Activated effector memory CD4-positive, alpha-beta T cell treated with anti-CD3 and anti-CD28 coated beads, Interleukin-2, amount 50 U/mL, for 16 hours (primary cell): ENCODE measurements around the gene FBXL19.

ENCODE experiments used
- DNase-seq: peaks from one replicate; pipeline ENCODE4 v3.0.0-alpha.2; 2020

Gene FBXL19

DNA sequence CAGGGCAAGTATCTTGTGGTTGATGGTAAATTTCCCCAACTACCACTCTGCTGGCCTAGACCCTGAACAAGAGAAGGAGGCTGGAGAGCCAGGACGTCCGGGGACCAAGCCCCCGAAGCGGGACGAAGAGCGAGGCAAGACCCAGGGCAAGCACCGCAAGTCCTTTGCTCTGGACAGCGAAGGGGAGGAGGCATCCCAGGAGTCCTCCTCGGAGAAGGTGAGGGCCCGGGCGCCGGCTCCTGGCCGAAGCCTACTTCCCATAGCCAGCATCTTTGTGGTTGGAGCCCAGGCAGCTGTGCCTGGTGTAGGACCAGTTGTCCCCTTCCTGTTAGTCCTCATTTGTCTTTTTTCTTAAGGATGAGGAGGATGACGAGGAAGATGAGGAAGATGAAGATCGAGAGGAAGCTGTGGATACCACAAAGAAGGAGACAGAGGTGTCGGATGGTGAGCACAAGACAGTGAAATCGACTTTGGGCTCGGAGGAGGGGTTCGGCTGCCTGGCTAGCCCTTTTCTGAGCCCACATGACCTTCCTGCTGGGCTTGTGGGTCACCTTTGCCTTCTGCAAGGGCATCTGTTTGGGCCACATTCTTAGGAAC, 46.0 kb downstream of the FBXL19 start:
- no peak for DNase-seq

DNA sequence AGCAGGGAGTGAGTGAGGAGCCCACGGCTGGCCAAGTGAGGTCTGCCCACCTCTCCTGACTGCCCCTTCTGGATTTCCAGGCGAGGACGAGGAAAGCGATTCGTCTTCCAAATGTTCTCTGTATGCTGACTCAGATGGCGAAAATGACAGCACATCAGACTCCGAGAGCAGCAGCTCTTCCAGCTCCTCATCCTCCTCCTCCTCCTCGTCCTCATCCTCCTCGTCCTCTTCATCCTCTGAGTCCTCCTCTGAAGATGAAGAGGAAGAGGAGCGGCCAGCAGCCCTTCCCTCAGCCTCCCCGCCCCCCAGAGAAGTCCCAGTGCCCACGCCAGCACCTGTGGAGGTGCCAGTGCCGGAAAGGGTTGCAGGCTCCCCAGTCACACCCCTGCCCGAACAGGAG, 47.9 kb downstream of the FBXL19 start:
- no peak for DNase-seq

DNA sequence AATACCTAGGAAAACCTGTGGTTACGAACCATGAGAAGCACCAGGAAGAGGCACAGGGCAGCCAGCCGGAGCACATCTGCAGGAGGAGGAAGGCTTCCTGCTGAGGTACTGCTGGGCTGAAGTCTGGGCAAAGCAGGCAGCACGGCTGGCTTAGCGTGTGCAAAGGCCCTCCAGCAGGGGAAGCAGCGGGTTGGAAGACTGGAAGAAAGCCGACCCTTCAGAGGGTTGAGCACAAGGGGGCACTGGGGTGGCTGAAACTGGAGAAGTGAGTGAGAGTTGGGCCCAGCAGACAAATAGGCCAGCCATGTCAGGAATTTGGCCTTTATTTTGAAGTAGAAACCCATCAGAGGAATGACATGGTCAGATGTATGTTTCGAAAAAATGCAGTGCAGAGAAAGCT, 49.5 kb downstream of the FBXL19 start:
- DNase-seq, result no peak

- DNase-seq, result no peak
Observed at GRCh38 chr16:30974348-30974747, 51.0 kb downstream of the FBXL19 start.

GRCh38 chr16:30976486-30976885, 53.1 kb downstream of the FBXL19 start:
- no peak for DNase-seq

DNA sequence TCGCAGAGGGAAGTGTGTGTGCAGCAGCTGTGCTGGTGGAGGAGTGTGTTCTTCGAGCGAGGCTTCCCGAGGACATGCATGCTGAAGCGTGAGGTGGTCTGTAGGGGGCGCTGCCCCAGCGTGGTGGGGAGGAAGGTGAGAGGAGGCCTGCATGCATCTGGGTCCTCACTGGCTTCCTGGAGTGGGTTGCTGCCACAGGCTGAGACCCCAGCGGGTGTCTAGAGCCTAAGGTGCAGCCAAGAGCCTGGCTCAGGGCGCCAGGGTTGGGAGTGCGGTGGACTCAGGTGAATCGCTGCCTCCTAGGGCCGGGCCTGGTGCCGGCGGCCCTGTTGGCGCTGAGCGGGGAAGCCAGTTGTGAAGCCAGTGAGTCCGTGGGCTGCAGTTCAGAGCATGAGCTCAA, 54.1 kb downstream of the FBXL19 start:
- DNase-seq, result no peak

- no peak for DNase-seq
Observed at GRCh38 chr16:30979170-30980022, 56.0 kb downstream of the FBXL19 start.

- DNase-seq, result no peak
Observed at GRCh38 chr16:30980023-30980371, 56.6 kb downstream of the FBXL19 start.

DNA sequence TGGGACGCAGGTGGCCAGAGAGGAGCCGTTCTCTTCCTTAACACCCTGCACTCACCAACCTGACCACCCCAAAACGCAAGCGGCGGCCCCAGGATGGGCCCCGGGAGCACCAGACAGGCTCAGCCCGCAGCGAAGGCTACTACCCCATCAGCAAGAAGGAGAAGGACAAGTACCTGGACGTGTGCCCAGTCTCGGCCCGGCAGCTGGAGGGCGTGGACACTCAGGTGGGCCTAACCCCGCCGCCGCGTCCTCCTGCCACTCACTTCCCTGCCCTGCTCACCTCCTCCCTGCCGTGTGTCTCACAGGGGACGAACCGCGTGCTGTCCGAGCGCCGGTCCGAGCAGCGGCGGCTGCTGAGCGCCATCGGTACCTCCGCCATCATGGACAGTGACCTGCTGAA, 57.1 kb downstream of the FBXL19 start:
- DNase-seq, result no peak

DNA sequence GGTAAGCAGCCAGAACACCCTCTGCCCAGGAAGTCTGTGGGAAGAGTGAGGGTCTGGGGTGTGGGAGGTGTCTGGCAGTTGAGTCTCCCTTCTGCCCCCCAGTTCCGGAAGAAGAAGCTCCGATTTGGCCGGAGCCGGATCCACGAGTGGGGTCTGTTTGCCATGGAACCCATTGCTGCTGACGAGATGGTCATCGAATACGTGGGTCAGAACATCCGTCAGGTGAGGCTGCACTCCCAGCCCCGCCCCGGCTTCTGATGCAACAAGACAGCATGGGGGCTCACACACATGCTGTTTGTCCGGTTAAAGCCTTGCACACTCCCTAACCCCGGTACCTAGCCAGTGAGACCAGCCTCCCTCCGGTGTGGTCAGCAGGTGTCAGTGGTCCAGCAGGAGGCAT, 57.6 kb downstream of the FBXL19 start:
- DNase-seq, result no peak

- no peak for DNase-seq
Observed at GRCh38 chr16:30982548-30983288, 59.3 kb downstream of the FBXL19 start.

DNA sequence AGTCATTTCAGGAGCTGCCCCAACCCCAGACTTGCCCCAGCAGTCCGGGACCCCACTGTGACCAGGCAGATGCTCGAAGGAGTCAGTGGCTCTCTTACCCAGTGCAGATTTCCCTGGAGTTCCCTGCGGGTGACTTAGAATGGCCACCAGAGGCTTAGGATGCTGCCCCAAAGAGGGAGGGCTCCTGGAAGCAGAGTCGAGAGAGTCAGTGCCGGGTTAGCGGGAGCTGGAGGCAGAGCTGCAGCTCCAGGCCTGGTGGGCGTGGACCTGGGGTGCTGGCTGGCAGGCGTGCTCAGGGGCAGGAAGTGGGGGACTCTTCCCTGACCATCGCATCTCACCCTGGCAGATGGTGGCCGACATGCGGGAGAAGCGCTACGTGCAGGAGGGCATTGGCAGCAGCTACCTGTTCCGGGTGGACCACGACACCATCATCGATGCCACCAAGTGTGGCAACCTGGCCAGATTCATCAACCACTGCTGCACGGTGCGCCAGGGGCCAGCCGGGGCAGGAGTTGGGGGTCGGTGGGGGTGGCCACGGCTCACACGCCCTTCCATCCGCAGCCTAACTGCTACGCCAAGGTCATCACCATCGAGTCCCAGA, 60.0 kb downstream of the FBXL19 start:
- DNase-seq, result no peak

GRCh38 chr16:30983898-30984610, 60.7 kb downstream of the FBXL19 start:
- no peak for DNase-seq

DNA sequence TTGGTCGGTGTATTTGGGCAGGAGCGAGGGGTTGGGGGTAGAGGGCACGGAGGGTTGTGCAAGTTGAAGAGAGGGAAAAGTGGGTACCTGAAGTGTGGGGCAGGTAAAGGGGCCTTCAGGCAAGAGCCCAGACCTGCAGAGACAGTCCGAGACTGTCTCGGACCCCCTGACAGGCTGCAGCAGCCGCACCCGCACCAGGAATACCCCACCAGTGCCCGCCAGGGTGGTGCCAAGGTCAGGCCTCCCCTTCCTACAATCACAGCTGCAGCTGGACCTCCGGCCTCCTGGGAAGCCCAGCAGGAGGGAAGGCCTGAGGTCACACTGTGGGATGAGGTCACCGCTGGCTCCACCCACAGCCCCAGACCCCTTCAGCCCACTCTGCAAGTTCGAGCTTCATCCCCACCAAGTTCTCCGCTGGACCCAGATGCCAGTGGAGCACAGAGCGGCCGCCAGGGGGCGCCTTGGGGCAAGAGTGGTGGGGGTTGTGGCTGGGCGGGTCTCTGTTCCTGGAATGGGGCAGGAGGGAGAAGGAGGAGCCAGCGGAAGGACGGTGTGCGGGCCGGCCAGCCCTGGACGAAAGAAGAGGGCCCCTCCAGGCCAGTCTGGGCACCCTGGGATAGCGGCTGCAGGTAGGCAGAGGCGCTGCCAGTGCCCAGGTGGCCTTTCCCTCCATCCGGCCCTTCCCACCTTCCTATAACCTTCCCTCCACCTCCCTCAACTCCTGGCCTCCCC, 61.5 kb downstream of the FBXL19 start, which contains the start of gene HSD3B7:
Gene HSD3B7 (plus strand): TSS at position 539 of the 732 bp plus-strand sequence. CDS start 452 bp downstream, outside the sequence.
- DNase-seq, result peak; percentile 93

- DNase-seq, result no peak
Observed at GRCh38 chr16:30985401-30986128, 62.2 kb downstream of the FBXL19 start.

DNA sequence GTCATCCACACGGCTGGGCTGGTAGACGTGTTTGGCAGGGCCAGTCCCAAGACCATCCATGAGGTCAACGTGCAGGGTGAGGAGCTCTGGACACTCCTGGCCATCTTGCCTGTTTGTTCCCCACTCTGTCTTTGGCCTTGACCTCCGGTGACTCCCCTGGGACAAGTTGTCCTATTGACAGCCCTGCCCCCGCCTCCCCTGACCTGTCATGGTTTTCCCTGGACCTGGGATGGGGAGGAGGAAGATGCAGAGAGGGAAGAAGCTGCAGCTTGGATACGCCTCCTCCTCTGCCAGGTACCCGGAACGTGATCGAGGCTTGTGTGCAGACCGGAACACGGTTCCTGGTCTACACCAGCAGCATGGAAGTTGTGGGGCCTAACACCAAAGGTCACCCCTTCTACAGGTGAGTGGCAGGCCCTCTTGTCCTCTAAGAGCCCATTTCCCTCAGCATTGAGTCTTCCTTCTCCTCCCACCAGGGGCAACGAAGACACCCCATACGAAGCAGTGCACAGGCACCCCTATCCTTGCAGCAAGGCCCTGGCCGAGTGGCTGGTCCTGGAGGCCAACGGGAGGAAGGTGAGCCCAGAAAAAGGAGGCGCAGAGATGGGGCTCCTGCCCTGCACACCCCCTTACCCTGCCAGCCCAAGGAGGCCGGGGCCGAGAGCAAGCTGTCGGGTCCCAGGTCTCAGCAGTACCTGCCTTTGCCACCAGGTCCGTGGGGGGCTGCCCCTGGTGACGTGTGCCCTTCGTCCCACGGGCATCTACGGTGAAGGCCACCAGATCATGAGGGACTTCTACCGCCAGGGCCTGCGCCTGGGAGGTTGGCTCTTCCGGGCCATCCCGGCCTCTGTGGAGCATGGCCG, 63.0 kb downstream of the FBXL19 start:
- no peak for DNase-seq

DNA sequence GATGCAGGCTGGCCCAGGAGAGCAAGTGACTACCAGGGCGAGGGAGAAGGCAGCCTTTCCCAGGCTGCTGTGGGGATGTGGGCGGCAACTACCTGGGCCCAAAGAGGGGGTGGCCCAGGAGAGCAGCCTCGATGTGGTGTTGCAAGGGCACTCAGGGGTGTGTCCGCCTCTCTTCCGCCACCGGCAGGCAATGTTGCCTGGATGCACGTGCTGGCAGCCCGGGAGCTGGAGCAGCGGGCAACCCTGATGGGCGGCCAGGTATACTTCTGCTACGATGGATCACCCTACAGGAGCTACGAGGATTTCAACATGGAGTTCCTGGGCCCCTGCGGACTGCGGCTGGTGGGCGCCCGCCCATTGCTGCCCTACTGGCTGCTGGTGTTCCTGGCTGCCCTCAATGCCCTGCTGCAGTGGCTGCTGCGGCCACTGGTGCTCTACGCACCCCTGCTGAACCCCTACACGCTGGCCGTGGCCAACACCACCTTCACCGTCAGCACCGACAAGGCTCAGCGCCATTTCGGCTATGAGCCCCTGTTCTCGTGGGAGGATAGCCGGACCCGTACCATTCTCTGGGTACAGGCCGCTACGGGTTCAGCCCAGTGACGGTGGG, 64.3 kb downstream of the FBXL19 start:
- no peak for DNase-seq

DNA sequence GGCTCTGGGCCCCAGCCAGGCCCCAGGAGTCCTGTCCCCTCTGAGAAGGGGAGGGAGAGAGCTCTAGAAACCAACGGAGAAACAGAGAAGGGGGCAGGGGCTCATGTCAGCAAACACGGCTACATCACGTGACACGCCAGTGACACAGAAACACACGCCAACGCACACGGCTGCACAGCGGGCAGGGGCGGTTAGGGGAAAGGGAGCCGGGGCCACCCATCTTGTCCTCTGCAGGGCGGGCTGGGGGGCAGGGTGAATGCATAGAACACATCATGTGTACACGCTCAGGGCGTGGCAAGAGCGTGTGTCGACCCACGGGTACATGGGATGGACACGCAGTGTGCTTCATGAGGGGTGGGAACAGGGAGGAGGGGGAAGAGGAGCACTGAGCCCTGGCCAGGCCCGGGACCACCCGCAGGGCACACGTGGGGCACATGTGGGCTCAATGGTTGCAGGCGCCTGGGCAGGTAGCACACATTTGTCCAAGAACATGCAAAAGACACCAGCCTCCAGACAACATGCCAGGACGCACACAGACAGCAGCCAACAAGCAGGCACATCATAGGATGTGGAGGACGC, 66.2 kb downstream of the FBXL19 start:
- DNase-seq, result no peak

DNA sequence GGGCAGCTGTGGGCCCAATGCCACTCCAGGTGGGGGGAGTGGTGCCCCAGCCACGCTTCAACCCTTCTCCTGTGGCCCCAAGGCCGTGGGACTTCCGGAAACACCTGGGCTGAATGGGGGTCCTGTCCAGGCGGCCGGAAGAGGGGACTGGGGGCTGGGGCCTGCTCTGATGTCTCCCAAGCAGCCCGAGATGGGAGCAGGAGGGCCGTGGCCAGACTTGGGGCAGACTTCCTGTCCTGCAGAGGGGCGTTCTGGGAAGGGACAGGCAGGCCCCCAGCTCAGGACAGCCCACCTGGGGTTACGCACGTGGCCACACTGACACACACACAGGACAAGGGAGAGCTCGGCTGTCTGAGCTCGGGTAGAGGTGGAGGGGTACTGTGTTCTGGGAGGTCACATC, 66.7 kb downstream of the FBXL19 start:
- no peak for DNase-seq

GRCh38 chr16:30991052-30991451, 67.7 kb downstream of the FBXL19 start:
- no peak for DNase-seq
